MG63 (cell line): ENCODE measurements around the gene MMS19. TPM values are rescaled to one million over a fixed set of nuclear protein-coding genes. Genes with fewer than 3 reads are reported as not detected.
"Not testable (repeated sequence)": the region's sequence is repeated elsewhere in the genome, so short reads cannot be mapped to it uniquely, and the experiment has no call there.

Experiments used
- DNase-seq: peaks from one replicate; pipeline ENCODE4 v3.0.0-alpha.2; 2020
- H3K27me3 ChIP-seq: fragments of 250-450 bp; sonication (Bioruptor Pico); 2 replicates; pipeline ENCODE4 v1.5.1; 2020; ENCODE audit warnings: mild to moderate bottlenecking, moderate library complexity
- H3K36me3 ChIP-seq: fragments of 250-450 bp; sonication (Bioruptor Pico); 2 replicates; pipeline ENCODE4 v1.5.1; 2020; ENCODE audit warnings: mild to moderate bottlenecking, moderate library complexity
- H3K4me3 ChIP-seq: fragments of 250-450 bp; sonication (Bioruptor Pico); 2 replicates; pipeline ENCODE4 v1.5.1; 2020; ENCODE audit warnings: mild to moderate bottlenecking, moderate library complexity
- H3K9me3 ChIP-seq: fragments of 250-450 bp; sonication (Bioruptor Pico); 2 replicates; pipeline ENCODE4 v1.5.1; 2020; ENCODE audit warnings: mild to moderate bottlenecking, moderate library complexity
- total RNA-seq: library from RNA; depleted of rRNA; stranded (reverse); fragments of >200 nt; shearing (Covaris generic); gene quantifications from 2 replicates; pipeline ENCODE4 v1.2.3, GENCODE V29; 2014; ENCODE audit warnings: low replicate concordance; rRNA removed

Gene MMS19
- total RNA-seq, 1 experiment from 2014 or later = 44.3 TPM

DNA sequence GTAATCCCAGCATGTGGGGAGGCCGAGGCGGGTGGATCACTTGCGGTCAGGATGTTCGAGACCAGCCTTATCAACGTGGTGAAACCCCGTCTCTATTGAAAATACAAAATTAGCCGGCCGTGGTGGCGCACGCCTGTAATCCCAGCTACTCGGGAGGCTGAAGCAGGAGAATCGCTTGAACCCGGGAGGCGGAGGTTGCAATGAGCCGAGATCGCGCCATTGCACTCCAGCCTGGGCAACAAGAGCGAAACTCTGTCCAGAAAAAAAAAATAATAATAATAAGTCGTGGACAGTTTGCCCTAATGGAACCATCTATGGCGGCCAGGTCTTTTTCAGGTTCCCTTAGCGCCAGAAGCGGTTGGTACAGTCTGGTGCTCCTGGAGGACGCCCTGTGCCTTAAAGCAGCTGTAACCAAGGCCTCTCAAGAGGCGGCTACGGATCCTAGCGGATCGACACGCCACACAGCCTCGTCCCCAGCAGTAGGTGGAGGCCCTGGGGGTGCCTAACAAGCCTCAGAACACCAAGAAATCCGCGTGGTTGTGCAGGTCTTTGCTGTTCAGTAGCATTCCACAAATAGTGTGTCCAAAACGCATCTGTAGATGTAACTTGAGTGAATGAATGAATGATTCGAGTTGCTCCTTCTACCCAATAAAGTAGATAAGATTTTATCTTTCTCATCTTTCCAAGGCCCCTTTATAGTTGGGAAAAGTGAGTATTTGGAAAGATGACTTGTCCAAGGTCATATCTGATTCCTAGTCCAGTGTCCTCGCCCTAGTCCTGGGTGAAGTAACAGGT, 71.2 kb downstream of the MMS19 start:
- H3K9me3 ChIP-seq = no peaks in the 10 kb centered on the region
- DNase-seq = no peak
- peak overlapping the region; percentile 97 for H3K4me3 ChIP-seq
- peaks cover 54% of the 10 kb centered on the region for H3K36me3 ChIP-seq
- no peaks in the 10 kb centered on the region for H3K27me3 ChIP-seq

GRCh38 chr10:97425964-97426775, 72.1 kb downstream of the MMS19 start, which contains the start of gene PGAM1:
Gene PGAM1, plus strand, starts transcription at chr10:97426191. Its CDS starts 117 bp downstream, at chr10:97426308.
- peak; percentile 93 for DNase-seq
- H3K4me3 ChIP-seq = peak within 1 kb of the TSS; percentile 97
- peaks cover 46% of the 10 kb centered on the region for H3K36me3 ChIP-seq
- H3K27me3 ChIP-seq = no peaks in the 10 kb centered on the region
- no peaks in the 10 kb centered on the region for H3K9me3 ChIP-seq

GRCh38 chr10:97423757-97424098, 74.5 kb downstream of the MMS19 start:
- not testable (repeated sequence) for H3K4me3 ChIP-seq, H3K27me3 ChIP-seq, H3K9me3 ChIP-seq, DNase-seq
- H3K36me3 ChIP-seq = peaks cover 24% of the 10 kb centered on the region

GRCh38 chr10:97416565-97416964, 81.7 kb downstream of the MMS19 start:
- no peak for DNase-seq
- Histone ChIP-seq H3K27me3 (no peaks in the 10 kb centered on the region), H3K4me3 (no peak overlapping the region), H3K9me3 (no peaks in the 10 kb centered on the region), H3K36me3 (no peaks in the 10 kb centered on the region)

GRCh38 chr10:97412891-97413304, 85.3 kb downstream of the MMS19 start:
- Histone ChIP-seq H3K27me3 (no peaks in the 10 kb centered on the region), H3K4me3 (no peak overlapping the region), H3K9me3 (no peaks in the 10 kb centered on the region), H3K36me3 (no peaks in the 10 kb centered on the region)
- DNase-seq = no peak

GRCh38 chr10:97411406-97411805, 86.8 kb downstream of the MMS19 start:
- Histone ChIP-seq H3K27me3 (no peaks in the 10 kb centered on the region), H3K36me3 (no peaks in the 10 kb centered on the region), H3K4me3 (no peak overlapping the region), H3K9me3 (no peaks in the 10 kb centered on the region)
- DNase-seq = no peak

DNA sequence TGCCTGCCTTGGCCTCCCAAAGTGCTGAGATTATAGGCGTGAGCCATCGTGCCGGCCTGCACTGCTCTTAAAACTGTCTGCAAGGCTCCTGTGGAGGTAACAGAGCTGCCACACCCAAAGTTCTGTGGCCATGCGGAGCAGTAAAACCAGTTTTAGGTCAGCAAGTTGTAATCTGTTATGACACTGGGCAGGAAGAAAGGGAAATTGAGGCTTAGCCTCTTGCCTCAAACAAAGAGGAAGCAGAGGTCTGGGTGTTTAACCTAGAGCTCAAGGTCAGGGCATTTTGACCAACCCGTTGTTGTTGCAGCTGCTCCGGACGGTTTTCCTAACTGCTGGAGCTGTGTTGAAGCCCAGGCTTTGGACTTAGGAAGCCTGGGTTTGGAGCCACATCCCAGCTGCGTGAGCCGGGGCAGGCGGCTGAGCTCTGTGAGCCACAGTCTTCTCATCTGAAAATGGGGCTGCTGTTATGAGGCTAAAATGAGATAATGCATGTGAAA, 89.7 kb downstream of the MMS19 start:
- Histone ChIP-seq H3K9me3 (no peaks in the 10 kb centered on the region), H3K27me3 (no peaks in the 10 kb centered on the region), H3K4me3 (no peak overlapping the region), H3K36me3 (no peaks in the 10 kb centered on the region)
- DNase-seq = no peak

Other genes with a start within 250 kb of the MMS19 start
- gene ARHGAP19, start 205.8 kb downstream of the MMS19 start, total RNA-seq = 1.7 and 3.2 TPM in 2 replicates
- gene FRAT1, start 179.2 kb downstream of the MMS19 start, total RNA-seq = 3.8 and 5.9 TPM in 2 replicates
- gene FRAT2, start 163.7 kb downstream of the MMS19 start, total RNA-seq = 4.7 and 15.4 TPM in 2 replicates
- gene RRP12, start 97.1 kb downstream of the MMS19 start, total RNA-seq = 19.0 and 34.7 TPM in 2 replicates
- 577 and 749 TPM in 2 replicates for gene PGAM1, start 72.2 kb downstream of the MMS19 start, total RNA-seq
- 42.8 and 45.6 TPM in 2 replicates for gene EXOSC1, start 52.4 kb downstream of the MMS19 start, total RNA-seq
- gene ZDHHC16, start 52.2 kb downstream of the MMS19 start, total RNA-seq = 40.4 and 41.5 TPM in 2 replicates
- 19.3 and 29.7 TPM in 2 replicates for gene UBTD1, start 502 bp upstream of the MMS19 start, total RNA-seq
- gene ANKRD2, start 74.4 kb upstream of the MMS19 start, total RNA-seq = not detected in 2 replicates
- gene HOGA1, start 86.0 kb upstream of the MMS19 start, total RNA-seq = 5.0 and 6.7 TPM in 2 replicates
- gene C10orf62, start 91.3 kb upstream of the MMS19 start, total RNA-seq = not detected in 2 replicates
- 5.7 and 7.0 TPM in 2 replicates for gene MORN4, start 135.1 kb upstream of the MMS19 start, total RNA-seq
- gene PI4K2A, start 142.2 kb upstream of the MMS19 start, total RNA-seq = 25.8 and 28.1 TPM in 2 replicates
- gene AVPI1, start 188.8 kb upstream of the MMS19 start, total RNA-seq = 14.2 and 20.0 TPM in 2 replicates
- gene MARVELD1, start 215.3 kb upstream of the MMS19 start, total RNA-seq = 47.5 and 63.5 TPM in 2 replicates
- gene ZFYVE27, start 238.7 kb upstream of the MMS19 start, total RNA-seq = 9.2 and 18.2 TPM in 2 replicates